GM19099 (cell line): ENCODE measurements around the gene PRODH2.
A peak's percentile ranks its signal among the peaks of the same experiment; 100 is the strongest.

Experiments
- POLR2A ChIP-seq: IDR thresholded peaks from 3 replicates; pipeline ENCODE4 v1.6.1; 2011; ENCODE audit warnings: low read depth; ENCODE audit not compliant: insufficient read length; ENCODE audit errors: extremely low read depth

The PRODH2 gene

DNA sequence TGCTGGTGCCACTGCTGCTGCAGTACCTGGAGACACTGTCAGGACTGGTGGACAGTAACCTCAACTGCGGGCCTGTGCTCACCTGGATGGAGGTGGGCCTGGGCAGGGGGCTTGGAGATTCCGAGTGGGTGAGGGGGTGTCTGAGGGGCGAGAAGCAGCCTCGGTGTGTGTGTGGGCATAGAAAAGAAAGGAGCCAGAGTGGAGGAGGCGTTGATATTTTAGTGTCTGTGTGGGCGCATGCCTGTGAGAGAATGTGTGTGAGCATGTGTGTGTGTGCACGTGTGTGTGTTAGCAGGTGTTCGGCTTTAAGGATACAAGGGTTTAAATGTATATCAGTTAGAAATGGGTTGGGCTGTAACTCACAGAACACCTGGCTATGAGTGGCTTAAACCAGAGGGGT lies 33.6 kb downstream of the PRODH2 start:
- no peak for TF ChIP-seq POLR2A

DNA sequence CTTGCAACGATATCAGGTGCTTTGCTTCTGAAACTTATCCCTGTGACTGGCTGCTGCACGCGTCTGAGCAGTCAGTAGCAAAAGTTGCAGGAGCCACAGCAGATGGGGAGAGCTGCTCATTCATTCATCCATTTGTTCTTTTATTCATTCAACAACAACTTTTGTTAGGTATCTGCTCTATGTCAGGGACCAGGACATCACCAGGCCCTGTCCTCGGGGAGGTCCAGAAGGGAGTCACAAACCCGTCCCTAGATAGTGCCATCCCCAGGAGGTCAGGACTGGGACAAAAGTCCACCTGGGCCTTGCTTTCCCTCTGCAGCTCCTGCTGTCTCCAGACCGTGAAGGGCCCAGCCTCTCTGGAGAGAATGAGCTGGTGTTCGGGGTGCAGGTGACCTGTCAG lies 34.7 kb downstream of the PRODH2 start:
- TF ChIP-seq POLR2A = no peak

DNA sequence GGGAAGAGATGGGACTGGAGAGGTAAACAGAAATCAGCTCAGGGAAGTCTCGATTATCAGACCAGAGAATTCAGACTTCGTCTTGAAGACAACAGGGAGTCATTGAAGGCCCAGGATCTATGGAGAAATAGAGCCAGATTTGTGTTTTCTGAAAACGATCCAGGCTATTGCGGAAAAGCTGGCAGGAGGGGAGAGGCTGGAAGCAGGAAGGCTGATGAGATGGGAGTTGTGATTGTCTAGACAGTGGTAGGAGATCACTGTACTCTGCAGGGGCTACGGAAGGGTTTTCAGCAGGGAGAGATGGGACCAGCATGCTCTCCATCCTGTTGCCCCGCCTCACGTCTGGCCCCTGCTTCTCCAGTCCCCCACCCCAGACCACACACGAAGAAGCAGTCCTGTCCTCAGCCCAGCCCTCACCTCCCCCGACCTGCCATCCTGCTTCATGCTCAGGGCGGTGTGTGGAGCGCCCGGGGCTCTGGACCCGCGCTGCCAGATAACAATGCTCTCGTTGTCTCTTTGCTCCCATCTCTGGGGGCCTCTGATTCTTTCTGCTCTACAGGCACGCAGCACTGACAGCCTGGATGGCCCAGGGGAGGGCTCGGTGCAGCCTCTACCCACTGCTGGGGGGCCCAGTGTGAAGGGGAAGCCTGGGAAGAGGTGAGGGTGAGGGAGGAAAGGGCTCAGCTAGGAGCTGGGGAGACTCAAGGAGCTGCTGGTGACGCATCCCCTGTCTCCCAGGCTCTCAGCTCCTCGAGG lies 35.4 kb downstream of the PRODH2 start:
- no peak for TF ChIP-seq POLR2A

DNA sequence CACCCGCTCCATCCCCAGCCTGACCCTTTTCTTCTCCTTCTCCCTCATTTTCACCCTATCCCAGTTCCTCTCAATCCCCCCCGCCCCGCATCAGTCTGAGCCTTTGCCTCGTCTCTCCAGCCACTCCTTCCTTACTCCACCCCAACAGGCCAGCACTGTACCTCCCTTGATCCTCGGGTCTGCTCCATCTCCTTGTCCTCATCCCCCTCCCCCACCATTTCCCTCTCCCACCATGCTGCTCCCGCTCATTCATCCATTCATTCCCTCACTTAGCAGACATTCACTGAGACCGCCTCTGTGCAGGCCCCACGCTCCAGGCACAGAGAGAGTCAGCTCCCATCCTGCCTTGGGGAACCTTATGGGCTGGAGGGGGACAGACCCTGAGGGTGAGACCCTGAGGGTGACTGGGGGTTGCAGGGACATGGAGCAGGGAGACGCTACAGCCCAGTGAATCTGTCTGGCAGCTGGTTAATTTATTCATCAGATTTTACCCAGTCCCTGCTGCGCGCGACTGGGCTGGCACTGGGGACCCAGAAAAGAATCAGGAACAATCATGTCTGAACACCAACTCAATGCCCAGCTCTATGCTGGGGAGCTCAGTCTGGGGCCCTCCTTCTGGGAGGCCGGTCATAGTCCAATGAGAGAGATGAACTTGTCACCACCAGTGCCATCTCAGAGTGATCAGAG lies 36.4 kb downstream of the PRODH2 start:
- TF ChIP-seq POLR2A = no peak

DNA sequence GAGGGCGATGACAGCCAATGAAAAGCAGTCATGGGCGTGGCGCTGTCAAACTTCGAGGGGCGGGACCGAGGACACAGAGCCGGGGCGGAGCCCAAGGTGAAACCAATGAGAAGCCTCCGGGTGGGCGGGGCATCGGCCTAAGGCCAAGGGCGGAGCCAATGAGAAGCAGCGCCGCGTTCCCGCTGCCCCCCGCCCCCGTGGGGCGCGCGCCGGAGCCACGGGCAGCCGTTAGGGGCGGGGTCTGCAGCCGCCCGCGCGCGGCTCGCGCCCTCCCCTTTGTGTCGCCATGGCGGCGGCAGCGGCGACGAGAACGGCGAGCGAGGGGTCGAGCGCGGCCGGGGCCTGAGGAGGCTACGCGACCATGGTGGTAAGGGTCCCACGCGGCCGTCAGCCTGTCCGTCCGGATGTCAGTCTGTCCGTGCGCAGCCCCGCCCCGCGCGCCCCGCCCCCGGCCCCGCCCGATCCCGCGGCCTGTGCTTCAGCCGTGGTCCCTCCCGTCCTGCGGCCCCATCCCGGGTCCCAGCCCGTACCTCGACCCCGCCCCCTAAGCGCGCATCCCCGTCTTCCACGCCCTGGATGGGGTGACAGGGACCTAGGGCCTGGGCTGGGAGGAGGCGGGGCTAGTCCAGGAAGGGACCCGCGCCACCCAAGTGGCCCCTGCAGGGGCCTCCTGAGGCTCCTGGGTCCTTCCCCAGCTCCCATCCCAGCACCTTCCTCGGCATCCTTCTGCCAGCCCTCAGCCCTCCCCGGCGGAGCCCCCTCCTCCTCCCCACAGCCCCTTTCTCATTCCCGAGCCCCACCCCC lies 37.1 kb downstream of the PRODH2 start, which contains the start of gene ARHGAP33:
Gene ARHGAP33 (plus strand): TSS at position 267 of the 804 bp plus-strand sequence. CDS start 95 bp downstream, at position 362.
- TF ChIP-seq POLR2A = peak; percentile 67

DNA sequence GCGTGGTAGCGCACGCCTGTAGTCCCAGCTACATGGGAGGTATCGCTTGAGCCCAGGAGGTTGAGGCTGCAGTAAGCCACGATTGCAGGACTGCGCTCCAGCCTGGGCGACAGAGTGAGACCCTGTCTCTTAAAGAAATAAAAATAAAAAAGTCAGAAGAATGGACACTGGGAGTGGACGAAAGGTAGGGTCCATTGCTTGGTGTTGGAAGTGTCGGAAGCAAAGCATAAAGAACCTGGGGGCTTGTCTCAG lies 37.7 kb downstream of the PRODH2 start:
- no peak for TF ChIP-seq POLR2A

DNA sequence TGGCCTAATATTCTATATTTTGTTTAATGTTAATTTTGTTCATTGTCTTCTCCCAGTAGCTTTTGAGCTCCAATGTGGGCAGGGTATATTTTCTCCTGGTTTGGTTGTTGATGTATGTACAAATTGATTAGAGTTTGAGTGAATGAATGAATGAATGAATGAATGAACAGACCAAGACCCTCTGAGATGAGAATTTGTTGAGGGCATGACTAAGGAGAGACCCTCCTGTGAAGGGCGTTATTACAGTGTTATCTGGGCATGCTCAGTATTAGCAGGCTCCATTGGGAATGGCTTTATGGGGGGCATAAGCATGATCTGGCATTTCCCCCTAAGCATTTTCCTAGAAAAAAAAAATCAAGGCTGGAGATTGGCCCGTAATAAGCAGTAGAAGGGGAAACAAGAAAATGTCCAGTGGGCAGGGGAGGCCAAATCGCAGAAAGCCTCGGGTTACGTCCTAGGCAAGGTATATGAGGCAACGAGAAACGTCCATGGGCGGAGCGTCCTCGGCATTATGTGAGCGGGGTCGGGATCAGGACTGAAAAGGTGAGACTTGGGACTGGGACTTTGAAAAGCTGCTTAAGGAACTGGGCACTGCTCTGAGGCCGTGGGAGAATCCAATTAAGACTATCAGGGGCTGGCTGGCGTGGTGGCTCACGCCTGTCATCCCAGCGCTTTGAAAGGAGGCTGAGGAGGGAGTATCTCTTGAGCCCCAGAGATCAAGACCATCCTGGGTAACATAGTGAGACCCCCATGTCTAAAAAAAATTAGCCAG lies 38.2 kb downstream of the PRODH2 start:
- TF ChIP-seq POLR2A = no peak

DNA sequence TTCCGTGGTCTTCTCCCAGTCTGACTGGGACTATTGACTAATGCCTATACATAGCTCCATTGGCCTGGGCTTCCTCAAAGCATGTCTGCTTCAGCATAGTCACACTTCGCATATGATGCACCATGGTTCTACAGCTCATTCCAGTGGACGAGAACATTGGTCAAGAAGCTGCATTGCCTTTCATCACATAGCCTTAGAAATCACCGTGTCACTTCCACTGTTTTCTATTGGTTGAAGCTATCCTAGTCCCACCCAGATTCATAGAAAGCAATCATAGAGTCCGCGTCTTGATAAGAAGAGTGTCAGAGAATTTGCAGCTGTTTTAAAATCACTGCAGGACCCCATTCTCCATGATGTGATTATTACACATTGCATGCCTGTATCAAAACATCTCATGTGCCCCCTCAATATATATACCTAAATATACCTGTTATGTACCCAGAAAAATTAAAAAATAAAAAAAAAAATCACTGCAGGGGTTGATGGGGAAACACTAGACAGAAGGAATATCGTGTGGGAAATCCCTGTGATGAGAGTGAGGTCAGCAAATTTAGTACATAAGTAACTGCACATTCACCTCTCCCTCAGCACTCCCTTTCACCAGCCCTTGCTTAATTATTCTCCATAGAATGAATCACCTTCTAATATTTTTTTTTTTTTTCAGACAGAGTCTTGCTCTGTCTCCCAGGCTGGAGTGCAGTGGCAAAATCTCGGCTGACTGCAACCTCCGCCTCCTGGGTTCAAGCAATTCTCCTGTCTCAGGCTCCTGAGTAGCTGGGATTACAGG lies 39.4 kb downstream of the PRODH2 start:
- TF ChIP-seq POLR2A = no peak

DNA sequence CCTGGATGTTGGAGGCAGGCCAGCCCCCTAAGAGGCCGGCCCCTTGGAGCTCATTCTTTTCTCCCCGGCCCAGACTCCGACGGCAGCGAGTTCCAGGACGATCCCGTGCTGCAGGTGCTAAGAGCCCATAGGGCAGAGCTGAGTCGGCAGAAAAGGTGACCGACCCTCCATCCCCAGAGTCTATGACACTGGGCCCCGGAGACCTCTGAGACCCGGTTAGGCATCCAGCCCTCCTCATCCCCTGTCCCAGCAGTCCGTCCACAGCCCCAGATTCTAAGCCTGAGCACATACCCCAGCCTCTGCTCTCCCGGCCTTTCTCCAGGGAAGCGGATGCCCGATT lies 44.6 kb downstream of the PRODH2 start:
- no peak for TF ChIP-seq POLR2A

DNA sequence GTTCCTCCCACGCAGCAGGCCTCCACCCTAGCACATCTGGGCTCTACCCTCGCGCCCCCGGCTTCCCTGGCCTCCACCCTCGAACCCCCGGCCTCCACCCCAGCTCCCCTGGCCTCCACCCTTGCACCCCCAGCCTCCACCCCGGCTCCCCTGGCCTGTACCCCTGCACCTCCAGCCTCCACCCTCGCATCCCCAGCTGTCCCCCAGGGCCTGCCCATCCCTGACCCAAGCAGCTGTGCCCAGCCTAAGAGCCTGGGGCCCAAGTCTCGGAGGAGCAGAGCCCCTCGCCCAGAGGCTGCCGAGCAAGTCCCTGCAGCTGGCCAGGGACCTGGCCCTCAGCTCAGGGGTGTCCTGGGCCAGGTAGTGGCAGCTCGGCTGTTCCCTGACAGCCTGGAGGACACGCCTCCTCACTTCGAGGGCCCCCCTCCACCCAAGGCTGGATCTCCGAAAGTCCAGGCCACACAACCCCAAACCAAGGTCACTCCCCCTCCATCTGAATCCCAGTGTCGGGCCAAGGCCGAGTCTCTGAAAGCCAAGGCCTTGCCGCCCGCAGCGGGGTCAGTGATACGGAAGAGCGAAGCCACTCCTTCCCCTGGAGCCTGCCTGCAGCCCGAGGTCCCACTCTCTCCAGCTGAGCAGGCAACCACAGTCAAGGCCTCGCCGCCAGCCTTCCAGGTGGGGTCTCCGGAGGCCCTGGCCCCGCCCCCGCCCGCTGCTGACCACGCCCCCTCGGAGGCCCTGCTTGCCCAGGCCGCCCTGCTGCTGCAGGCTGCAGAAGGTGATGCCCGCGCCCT lies 45.2 kb downstream of the PRODH2 start:
- TF ChIP-seq POLR2A = no peak

DNA sequence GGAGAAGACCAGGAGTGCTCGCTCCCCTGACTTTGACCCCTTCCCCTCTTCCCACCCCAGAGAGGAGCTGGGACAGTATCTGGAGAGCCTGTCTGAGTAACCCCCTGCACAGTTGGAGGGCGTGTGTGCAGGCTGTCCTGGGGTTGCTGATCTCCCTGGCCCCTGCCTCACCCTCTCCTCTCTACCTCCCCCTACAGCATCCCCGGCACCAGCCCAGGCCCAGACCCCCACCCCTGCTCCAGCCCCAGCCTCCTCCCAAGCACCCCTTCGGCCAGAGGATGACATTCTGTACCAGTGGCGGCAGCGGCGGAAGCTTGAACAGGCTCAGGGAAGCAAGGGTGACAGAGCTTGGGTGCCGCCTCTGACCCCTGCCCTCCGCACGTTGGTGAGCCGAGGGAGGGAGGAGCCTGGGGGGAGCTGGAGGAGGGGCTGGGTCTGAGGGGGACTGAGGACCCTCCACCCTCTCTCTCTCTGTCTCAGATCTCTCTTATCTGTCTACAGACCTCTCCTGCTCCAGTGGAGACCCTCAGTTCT lies 46.0 kb downstream of the PRODH2 start:
- TF ChIP-seq POLR2A = no peak

DNA sequence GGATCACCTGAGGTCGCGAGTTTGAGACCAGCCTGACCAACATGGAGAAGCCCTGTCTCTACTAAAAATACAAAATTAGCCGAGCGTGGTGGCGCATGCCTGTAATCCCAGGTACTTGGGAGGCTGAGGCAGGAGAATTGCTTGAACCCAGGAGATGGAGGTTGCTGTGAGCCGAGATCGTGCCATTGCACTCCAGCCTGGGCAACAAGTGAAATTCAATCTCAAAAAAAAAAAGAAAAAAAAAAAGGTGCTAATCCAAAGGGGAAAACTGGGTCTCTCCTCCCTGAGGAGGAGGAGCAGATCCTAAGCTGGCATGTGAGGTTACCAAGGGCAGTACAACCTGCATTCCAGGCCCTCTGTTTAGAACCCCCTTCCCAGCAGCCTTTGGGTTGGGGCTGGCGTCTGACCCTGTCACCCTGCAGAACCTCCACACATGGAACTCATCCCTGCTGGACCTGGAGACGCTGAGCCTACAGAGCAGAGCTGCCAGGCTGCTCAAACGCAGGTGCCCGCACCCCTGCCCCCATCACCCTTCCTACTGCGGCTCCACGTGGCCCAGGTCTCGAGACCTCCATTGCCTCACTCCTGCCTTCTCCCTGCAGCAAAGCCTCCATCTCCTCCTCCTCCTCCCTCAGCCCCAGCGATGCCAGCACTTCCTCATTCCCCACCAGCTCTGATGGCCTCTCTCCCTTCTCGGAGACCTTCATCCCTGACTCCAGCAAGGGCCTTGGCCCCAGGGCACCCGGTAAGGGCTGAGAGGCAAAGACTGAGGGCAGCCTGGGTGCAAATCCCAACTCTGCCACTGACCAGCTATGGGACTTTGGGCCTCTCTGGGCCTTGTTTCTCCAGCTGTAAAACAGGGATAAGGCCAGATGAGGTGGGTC lies 48.0 kb downstream of the PRODH2 start:
- TF ChIP-seq POLR2A = no peak
